Thyroid gland (tissue), 4 donors: ENCODE data around the gene CD58. TPM values are rescaled to one million over a fixed set of nuclear protein-coding genes. Genes with fewer than 3 reads are reported as not detected.
A peak's percentile ranks its signal among the peaks of the same experiment; 100 is the strongest.

Source experiments
- DNase-seq, 2 donors: peaks; one replicate each; pipeline ENCODE4 v3.0.0-alpha.2; 2019
- H3K27ac ChIP-seq, 3 donors: fragments of 200-600 bp; sonication (generic); 1 replicate in 2 of 3; 2 replicates in 1 of 3; pipeline ENCODE4 v1.5.1; 2016 to 2019; ENCODE audit warnings: mild to moderate bottlenecking in 1 of 3, moderate library complexity in 1 of 3
- H3K27me3 ChIP-seq: fragments of 200-600 bp; sonication (generic); one replicate; pipeline ENCODE4 v1.5.1; 2019
- H3K36me3 ChIP-seq, 2 donors: fragments of 200-600 bp; sonication (generic); one replicate each; pipeline ENCODE4 v1.5.1; 2016 to 2019
- H3K4me1 ChIP-seq, 2 donors: fragments of 200-600 bp; sonication (generic); one replicate each; pipeline ENCODE4 v1.5.1; 2017 to 2019
- H3K4me3 ChIP-seq, 3 donors: fragments of 200-600 bp; sonication (generic); replicated peaks in 1 of 3; 1 replicate in 2 of 3; 2 replicates in 1 of 3; pipeline ENCODE4 v1.5.1; 2016; ENCODE audit warnings: mild to moderate bottlenecking in 1 of 3
- H3K9me3 ChIP-seq: fragments of 200-600 bp; sonication (generic); one replicate; pipeline ENCODE4 v1.5.1; 2017
- CTCF ChIP-seq, 6 experiments: fragments of 200-600 bp in 3 of 6; fragments of 450-650 bp in 3 of 6; sonication (generic) in 3 of 6; IDR thresholded peaks; one replicate each; pipeline ENCODE4 v1.5.1; 2016 to 2019; ENCODE audit warnings: antibody characterized with exemption in 6 of 6, mild to moderate bottlenecking in 2 of 6, inconsistent platforms in 1 of 6, moderate library complexity in 1 of 6
- POLR2A ChIP-seq, 2 donors: fragments of 450-650 bp; IDR thresholded peaks; one replicate each; pipeline ENCODE4 v1.6.1; 2017; ENCODE audit warnings: antibody characterized with exemption in 2 of 2, mild to moderate bottlenecking in 2 of 2, moderate library complexity in 1 of 2
- WGBS, 2 donors: methylation state at CpG; one replicate each; pipeline ENCODE4 v1.1.5; 2017; 5-methylcytosine and 5-hydroxymethylcytosine counted together
- intact Hi-C: fragments of 100-400 bp; cut with DNase I; formaldehyde crosslinking; loops from one replicate; pipeline ENCODE4 v1.15.1; 2023
- total RNA-seq, 4 donors: library from RNA; depleted of rRNA; stranded (reverse); fragments of >200 nt; gene quantifications; one replicate each; pipeline ENCODE4 v1.2.3, GENCODE V29; 2016

Gene CD58
- total RNA-seq, 4 donors from 2014 or later: 17.5 to 51.9 (median 23.1) TPM

- TF ChIP-seq CTCF (IDR thresholded peaks at IDR 0.05): no peak
- no peak for TF ChIP-seq POLR2A (IDR thresholded peaks at IDR 0.05)
- DNase-seq: no peak
- Histone ChIP-seq H3K9me3 (no peaks in the 10 kb centered on the region), H3K27ac (no peak overlapping the region), H3K27me3 (no peaks in the 10 kb centered on the region), H3K4me3 (no peak overlapping the region), H3K4me1 (no peaks in the 10 kb centered on the region), H3K36me3 (no peaks in the 10 kb centered on the region)
- WGBS, 2 donors: 85 to 89% methylated on average over 9 of the region's 9 CpGs
- intact Hi-C loops: no loop called here
These were observed 69.5 kb downstream of the CD58 start for GRCh38 chr1:116501125-116501869.

- Histone ChIP-seq H3K9me3 (no peaks in the 10 kb centered on the region), H3K27me3 (no peaks in the 10 kb centered on the region), H3K36me3 (no peaks in the 10 kb centered on the region), H3K27ac (no peak overlapping the region), H3K4me1 (no peaks in the 10 kb centered on the region), H3K4me3 (no peak overlapping the region)
- peak; percentile 64 to 95 (median 86) for TF ChIP-seq CTCF (IDR thresholded peaks at IDR 0.05)
- no peak for TF ChIP-seq POLR2A (IDR thresholded peaks at IDR 0.05)
- 53 to 57% methylated on average over 13 of the region's 13 CpGs for WGBS, 2 donors
- intact Hi-C loops: loop anchor here (5.0 kb wide), 2 partner anchors 352 to 367 kb away; no protein-coding TSS in a partner anchor
- DNase-seq: peak; percentile 34 to 46
These were observed 71.8 kb downstream of the CD58 start for GRCh38 chr1:116498789-116499628.

- WGBS, 2 donors: 84 to 93% methylated on average over 4 of the region's 4 CpGs
- H3K4me1 ChIP-seq: no peaks in the 10 kb centered on the region
- H3K27me3 ChIP-seq: no peaks in the 10 kb centered on the region
- no peak overlapping the region for H3K27ac ChIP-seq
- H3K4me3 ChIP-seq: no peak overlapping the region
- intact Hi-C loops: loop anchor here (5.0 kb wide), 2 partner anchors 350 to 365 kb away; no protein-coding TSS in a partner anchor
- DNase-seq: no peak
- no peaks in the 10 kb centered on the region for H3K36me3 ChIP-seq
- no peak for TF ChIP-seq CTCF (IDR thresholded peaks at IDR 0.05)
- no peak for TF ChIP-seq POLR2A (IDR thresholded peaks at IDR 0.05)
- no peaks in the 10 kb centered on the region for H3K9me3 ChIP-seq
These were observed 73.2 kb downstream of the CD58 start for GRCh38 chr1:116497656-116498055.

GRCh38 chr1:116496898-116497297 lies 73.9 kb downstream of the CD58 start:
- no peaks in the 10 kb centered on the region for H3K9me3 ChIP-seq
- 83 to 88% methylated on average over 2 of the region's 2 CpGs for WGBS, 2 donors
- H3K27me3 ChIP-seq: no peaks in the 10 kb centered on the region
- no peaks in the 10 kb centered on the region for H3K36me3 ChIP-seq
- intact Hi-C loops: loop anchor here (5.0 kb wide), 2 partner anchors 350 to 365 kb away; no protein-coding TSS in a partner anchor
- TF ChIP-seq POLR2A (IDR thresholded peaks at IDR 0.05) (no peak), CTCF (IDR thresholded peaks at IDR 0.05) (no peak)
- no peak overlapping the region for H3K4me3 ChIP-seq
- no peaks in the 10 kb centered on the region for H3K4me1 ChIP-seq
- no peak overlapping the region for H3K27ac ChIP-seq
- DNase-seq: no peak
